GM18858 (cell line): Measurements from ENCODE around the gene POU2F1.
"Not testable (repeated sequence)": the region's sequence is repeated elsewhere in the genome, so short reads cannot be mapped to it uniquely, and the experiment has no call there.

Experiments
- ATAC-seq: cut with Tn5 transposase; IDR thresholded peaks from one replicate; pipeline ENCODE4 v1.9.1; 2021; ENCODE audit not compliant: unreplicated experiment

POU2F1 gene

GRCh38 chr1:167305706-167306277 is 85.1 kb downstream of the POU2F1 start:
- ATAC-seq, result no peak

- ATAC-seq, result no peak
Measured at GRCh38 chr1:167310732-167311131, 90.0 kb downstream of the POU2F1 start.

- no peak for ATAC-seq
Measured at GRCh38 chr1:167312871-167313270, 92.2 kb downstream of the POU2F1 start.

- no peak for ATAC-seq
Measured at GRCh38 chr1:167314671-167315070, 94.0 kb downstream of the POU2F1 start.

- ATAC-seq, result no peak
Measured at GRCh38 chr1:167317463-167317862, 96.8 kb downstream of the POU2F1 start.

GRCh38 chr1:167319206-167319605 is 98.5 kb downstream of the POU2F1 start:
- ATAC-seq, result not testable (repeated sequence)

- ATAC-seq, result no peak
Measured at GRCh38 chr1:167322483-167322882, 101.8 kb downstream of the POU2F1 start.

GRCh38 chr1:167325151-167325550 is 104.5 kb downstream of the POU2F1 start:
- ATAC-seq, result no peak

GRCh38 chr1:167328306-167328815 is 107.7 kb downstream of the POU2F1 start:
- no peak for ATAC-seq

GRCh38 chr1:167328816-167329483 is 108.3 kb downstream of the POU2F1 start:
- ATAC-seq, result peak; percentile 45

- peak; percentile 34 for ATAC-seq
Measured at GRCh38 chr1:167330601-167331293, 110.1 kb downstream of the POU2F1 start.

- ATAC-seq, result no peak
Measured at GRCh38 chr1:167331650-167332049, 111.0 kb downstream of the POU2F1 start.

- ATAC-seq, result no peak
Measured at GRCh38 chr1:167332503-167332902, 111.8 kb downstream of the POU2F1 start.

- ATAC-seq, result no peak
Measured at GRCh38 chr1:167333124-167333523, 112.4 kb downstream of the POU2F1 start.

GRCh38 chr1:167333703-167334102 is 113.0 kb downstream of the POU2F1 start:
- no peak for ATAC-seq

- no peak for ATAC-seq
Measured at GRCh38 chr1:167339405-167339804, 118.7 kb downstream of the POU2F1 start.

- ATAC-seq, result peak; percentile 65
Measured at GRCh38 chr1:167342846-167343245, 122.2 kb downstream of the POU2F1 start.

- no peak for ATAC-seq
Measured at GRCh38 chr1:167344112-167344511, 123.4 kb downstream of the POU2F1 start.

GRCh38 chr1:167344615-167345385 is 124.1 kb downstream of the POU2F1 start:
- no peak for ATAC-seq

GRCh38 chr1:167345386-167345733 is 124.7 kb downstream of the POU2F1 start:
- no peak for ATAC-seq

GRCh38 chr1:167357305-167357704 is 136.6 kb downstream of the POU2F1 start:
- ATAC-seq, result no peak
